Neutrophil (primary cell): Measurements from ENCODE around the gene RNF144A.

Experiments
- H3K27ac ChIP-seq: fragments of 200-600 bp; sonication (generic); 2 replicates; pipeline ENCODE4 v1.5.1; 2016; ENCODE audit warnings: mild to moderate bottlenecking, moderate library complexity
- H3K27me3 ChIP-seq: fragments of 200-600 bp; sonication (generic); 2 replicates; pipeline ENCODE4 v1.6.0; 2016; ENCODE audit warnings: mild to moderate bottlenecking
- H3K36me3 ChIP-seq: fragments of 200-600 bp; sonication (generic); 2 replicates; pipeline ENCODE4 v1.5.1; 2017
- H3K4me1 ChIP-seq, 2 experiments: fragments of 200-600 bp in 1 of 2; sonication (generic) in 1 of 2; 1 replicate in 1 of 2; 2 replicates in 1 of 2; pipeline versions ENCODE4 v1.5.1 to v1.6.1; 2013 to 2016; ENCODE audit warnings: low read depth in 1 of 2, low read length in 1 of 2, mild to moderate bottlenecking in 1 of 2, moderate library complexity in 1 of 2; ENCODE audit not compliant: control insufficient read depth in 1 of 2, insufficient read depth in 1 of 2
- H3K4me3 ChIP-seq, 2 experiments: fragments of 200-600 bp in 1 of 2; sonication (generic) in 1 of 2; 1 replicate in 1 of 2; 2 replicates in 1 of 2; pipeline ENCODE4 v1.5.1; 2013 to 2016; ENCODE audit warnings: low read depth in 1 of 2, low read length in 1 of 2, mild to moderate bottlenecking in 1 of 2, moderate library complexity in 1 of 2
- H3K9me3 ChIP-seq: fragments of 200-600 bp; sonication (generic); 2 replicates; pipeline ENCODE4 v1.5.1; 2016
- CTCF ChIP-seq: fragments of 200-600 bp; sonication (generic); IDR thresholded peaks from 2 replicates; pipeline ENCODE4 v1.5.1; 2016; ENCODE audit warnings: antibody characterized with exemption

Gene RNF144A

GRCh38 chr2:6940820-6941219, 23.6 kb downstream of the RNF144A start:
- Histone ChIP-seq H3K36me3 (peaks cover 34% of the 10 kb centered on the region), H3K27ac (no peak overlapping the region), H3K27me3 (no peaks in the 10 kb centered on the region), H3K9me3 (no peaks in the 10 kb centered on the region), H3K4me3 (no peak overlapping the region), H3K4me1 (peaks cover 22 to 24% of the 10 kb centered on the region in 2 experiments)
- no peak for TF ChIP-seq CTCF

GRCh38 chr2:6941299-6942046, 24.3 kb downstream of the RNF144A start:
- H3K4me1 ChIP-seq, result peaks cover 15 to 19% of the 10 kb centered on the region in 2 experiments
- no peak for TF ChIP-seq CTCF
- H3K4me3 ChIP-seq, result no peak overlapping the region
- H3K27ac ChIP-seq, result no peak overlapping the region
- peaks cover 34% of the 10 kb centered on the region for H3K36me3 ChIP-seq
- H3K9me3 ChIP-seq, result no peaks in the 10 kb centered on the region
- no peaks in the 10 kb centered on the region for H3K27me3 ChIP-seq

GRCh38 chr2:6942848-6943247, 25.6 kb downstream of the RNF144A start:
- Histone ChIP-seq H3K4me1 (peaks cover 1 to 5% of the 10 kb centered on the region in 2 experiments), H3K9me3 (no peaks in the 10 kb centered on the region), H3K27ac (no peak overlapping the region)

GRCh38 chr2:6943523-6943922, 26.3 kb downstream of the RNF144A start:
- TF ChIP-seq CTCF, result no peak
- peaks cover 0 to 4% of the 10 kb centered on the region in 2 experiments for H3K4me1 ChIP-seq
- no peaks in the 10 kb centered on the region for H3K27me3 ChIP-seq
- no peak overlapping the region for H3K27ac ChIP-seq
- H3K9me3 ChIP-seq, result no peaks in the 10 kb centered on the region
- peaks cover 34% of the 10 kb centered on the region for H3K36me3 ChIP-seq
- H3K4me3 ChIP-seq, result no peak overlapping the region

More at GRCh38 chr2:6942848-6943247, 25.6 kb downstream of the RNF144A start:
- no peak for TF ChIP-seq CTCF
- Histone ChIP-seq H3K27me3 (no peaks in the 10 kb centered on the region), H3K36me3 (peaks cover 34% of the 10 kb centered on the region), H3K4me3 (no peak overlapping the region)

- H3K4me3 ChIP-seq, result no peak overlapping the region
- no peaks in the 10 kb centered on the region for H3K27me3 ChIP-seq
- peaks cover 0 to 4% of the 10 kb centered on the region in 2 experiments for H3K4me1 ChIP-seq
- H3K9me3 ChIP-seq, result no peaks in the 10 kb centered on the region
- H3K27ac ChIP-seq, result no peak overlapping the region
- no peak for TF ChIP-seq CTCF
- H3K36me3 ChIP-seq, result peaks cover 34% of the 10 kb centered on the region
Measured at GRCh38 chr2:6943971-6944370, 26.8 kb downstream of the RNF144A start.
